Erythroblast (primary cell): ENCODE results near the gene HERC3.

Experiments
- GATA1 ChIP-seq: IDR thresholded peaks from 2 replicates; pipeline ENCODE4 v1.6.1; 2011; ENCODE audit warnings: low read depth, mild to moderate bottlenecking, control low read depth, low read length, moderate library complexity
- POLR2A ChIP-seq: IDR thresholded peaks from 2 replicates; pipeline ENCODE4 v1.6.1; 2011; ENCODE audit warnings: mild to moderate bottlenecking, low read length

GRCh38 chr4:88584471-88584900 is 7.8 kb upstream of the HERC3 start:
- TF ChIP-seq POLR2A = no peak
- TF ChIP-seq GATA1 = no peak
